HepG2 (cell line): ENCODE measurements around the gene JAM2.

ENCODE experiments used
- CHD2 ChIP-seq: IDR thresholded peaks from 2 replicates; pipeline ENCODE4 v1.6.1; 2011; ENCODE audit warnings: low read depth, low read length, improper control_type of control experiment
- NFIC ChIP-seq: IDR thresholded peaks from 2 replicates; pipeline ENCODE4 v1.6.1; 2012; ENCODE audit warnings: mild to moderate bottlenecking, low read length, inconsistent platforms
- YY1 ChIP-seq: IDR thresholded peaks from 2 replicates; pipeline ENCODE4 v1.6.1; 2011; ENCODE audit warnings: low read length, low read depth, moderate library complexity, mild to moderate bottlenecking; ENCODE audit not compliant: insufficient read depth, insufficient replicate concordance
- ZBTB21 ChIP-seq: sonication (generic); formaldehyde crosslinking; IDR thresholded peaks from 2 replicates; pipeline ENCODE4 v1.4.0; 2020; ENCODE audit warnings: missing genetic modification reagents
- ZNF44 ChIP-seq: sonication (generic); formaldehyde crosslinking; IDR thresholded peaks from 2 replicates; pipeline ENCODE4 v1.5.1; 2020; ENCODE audit warnings: mild to moderate bottlenecking, missing genetic modification reagents
- ZNF496 ChIP-seq: sonication (generic); formaldehyde crosslinking; IDR thresholded peaks from 2 replicates; pipeline ENCODE4 v1.8.1; 2023; ENCODE audit warnings: mild to moderate bottlenecking, moderate library complexity, missing genetic modification reagents; ENCODE audit not compliant: insufficient replicate concordance
- ZNF841 ChIP-seq: sonication (generic); formaldehyde crosslinking; IDR thresholded peaks from 2 replicates; pipeline ENCODE4 v1.8.1; 2023; ENCODE audit warnings: missing genetic modification reagents, borderline replicate concordance
- TF ChIP-seq, protein P1 (sequence below): IDR thresholded peaks from 2 replicates; pipeline ENCODE4 v1.6.1; 2012; ENCODE audit warnings: inconsistent platforms
- TF ChIP-seq, protein P2 (sequence below), 2 experiments: sonication (generic) in 1 of 2; formaldehyde crosslinking in 1 of 2; IDR thresholded peaks; 2 replicates each; pipeline versions ENCODE4 v1.5.1 to v1.6.1; 2011 to 2020; ENCODE audit warnings: borderline replicate concordance in 1 of 2, low read depth in 1 of 2, low read length in 1 of 2, mild to moderate bottlenecking in 1 of 2, missing genetic modification reagents in 1 of 2, moderate library complexity in 1 of 2
- TF ChIP-seq, protein P3 (sequence below): IDR thresholded peaks from 2 replicates; pipeline ENCODE4 v1.6.1; 2016; ENCODE audit warnings: low read depth, borderline replicate concordance
- TF ChIP-seq, protein P4 (sequence below): conservative IDR thresholded peaks from 2 replicates; pipeline ENCODE4 v1.6.1; 2018; ENCODE audit warnings: missing genetic modification reagents
- TF ChIP-seq, protein P5 (sequence below): sonication (generic); formaldehyde crosslinking; IDR thresholded peaks from 2 replicates; pipeline ENCODE4 v1.4.0; 2020; ENCODE audit warnings: missing genetic modification reagents

DNA sequence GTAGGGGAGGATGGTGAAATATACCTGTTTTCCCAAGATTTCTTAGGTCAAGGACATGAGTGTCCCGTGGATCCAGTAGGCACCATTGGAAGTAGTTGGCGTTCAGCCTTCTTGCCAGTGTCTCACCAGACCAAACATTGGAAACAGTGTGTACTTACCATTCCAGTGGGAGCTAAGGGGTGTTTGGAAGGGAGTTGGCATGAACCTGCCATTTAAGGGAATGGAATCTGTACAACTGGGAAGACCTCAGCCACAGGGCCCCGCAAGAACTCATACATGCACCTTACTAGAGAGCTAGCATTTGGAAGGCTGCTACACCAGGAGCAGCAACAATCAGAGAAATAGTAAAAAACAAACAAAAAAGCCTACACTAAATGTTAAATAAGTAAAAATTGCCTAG lies 82.9 kb downstream of the JAM2 start:
- TF ChIP-seq NFIC (no peak), ZNF496 (CRISPR knock-in tag) (no peak), YY1 (no peak), ZBTB21 (CRISPR knock-in tag) (no peak), ZNF44 (no peak), ZNF841 (CRISPR knock-in tag) (no peak), CHD2 (no peak)
- TF ChIP-seq, protein P1, sequence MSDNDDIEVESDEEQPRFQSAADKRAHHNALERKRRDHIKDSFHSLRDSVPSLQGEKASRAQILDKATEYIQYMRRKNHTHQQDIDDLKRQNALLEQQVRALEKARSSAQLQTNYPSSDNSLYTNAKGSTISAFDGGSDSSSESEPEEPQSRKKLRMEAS, result no peak
- TF ChIP-seq, protein P2, sequence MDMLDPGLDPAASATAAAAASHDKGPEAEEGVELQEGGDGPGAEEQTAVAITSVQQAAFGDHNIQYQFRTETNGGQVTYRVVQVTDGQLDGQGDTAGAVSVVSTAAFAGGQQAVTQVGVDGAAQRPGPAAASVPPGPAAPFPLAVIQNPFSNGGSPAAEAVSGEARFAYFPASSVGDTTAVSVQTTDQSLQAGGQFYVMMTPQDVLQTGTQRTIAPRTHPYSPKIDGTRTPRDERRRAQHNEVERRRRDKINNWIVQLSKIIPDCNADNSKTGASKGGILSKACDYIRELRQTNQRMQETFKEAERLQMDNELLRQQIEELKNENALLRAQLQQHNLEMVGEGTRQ (IDR thresholded peaks at IDR 0.05; ENCODE audit: low read depth, low read length), result no peak
- TF ChIP-seq, protein P2 (CRISPR knock-in tag; IDR thresholded peaks at IDR 0.05; ENCODE audit: borderline replicate concordance), result no peak
- TF ChIP-seq, protein P3, sequence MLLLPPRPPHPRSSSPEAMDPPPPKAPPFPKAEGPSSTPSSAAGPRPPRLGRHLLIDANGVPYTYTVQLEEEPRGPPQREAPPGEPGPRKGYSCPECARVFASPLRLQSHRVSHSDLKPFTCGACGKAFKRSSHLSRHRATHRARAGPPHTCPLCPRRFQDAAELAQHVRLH, result no peak
- TF ChIP-seq, protein P4, sequence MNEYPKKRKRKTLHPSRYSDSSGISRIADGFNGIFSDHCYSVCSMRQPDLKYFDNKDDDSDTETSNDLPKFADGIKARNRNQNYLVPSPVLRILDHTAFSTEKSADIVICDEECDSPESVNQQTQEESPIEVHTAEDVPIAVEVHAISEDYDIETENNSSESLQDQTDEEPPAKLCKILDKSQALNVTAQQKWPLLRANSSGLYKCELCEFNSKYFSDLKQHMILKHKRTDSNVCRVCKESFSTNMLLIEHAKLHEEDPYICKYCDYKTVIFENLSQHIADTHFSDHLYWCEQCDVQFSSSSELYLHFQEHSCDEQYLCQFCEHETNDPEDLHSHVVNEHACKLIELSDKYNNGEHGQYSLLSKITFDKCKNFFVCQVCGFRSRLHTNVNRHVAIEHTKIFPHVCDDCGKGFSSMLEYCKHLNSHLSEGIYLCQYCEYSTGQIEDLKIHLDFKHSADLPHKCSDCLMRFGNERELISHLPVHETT (CRISPR knock-in tag), result no peak
- TF ChIP-seq, protein P5, sequence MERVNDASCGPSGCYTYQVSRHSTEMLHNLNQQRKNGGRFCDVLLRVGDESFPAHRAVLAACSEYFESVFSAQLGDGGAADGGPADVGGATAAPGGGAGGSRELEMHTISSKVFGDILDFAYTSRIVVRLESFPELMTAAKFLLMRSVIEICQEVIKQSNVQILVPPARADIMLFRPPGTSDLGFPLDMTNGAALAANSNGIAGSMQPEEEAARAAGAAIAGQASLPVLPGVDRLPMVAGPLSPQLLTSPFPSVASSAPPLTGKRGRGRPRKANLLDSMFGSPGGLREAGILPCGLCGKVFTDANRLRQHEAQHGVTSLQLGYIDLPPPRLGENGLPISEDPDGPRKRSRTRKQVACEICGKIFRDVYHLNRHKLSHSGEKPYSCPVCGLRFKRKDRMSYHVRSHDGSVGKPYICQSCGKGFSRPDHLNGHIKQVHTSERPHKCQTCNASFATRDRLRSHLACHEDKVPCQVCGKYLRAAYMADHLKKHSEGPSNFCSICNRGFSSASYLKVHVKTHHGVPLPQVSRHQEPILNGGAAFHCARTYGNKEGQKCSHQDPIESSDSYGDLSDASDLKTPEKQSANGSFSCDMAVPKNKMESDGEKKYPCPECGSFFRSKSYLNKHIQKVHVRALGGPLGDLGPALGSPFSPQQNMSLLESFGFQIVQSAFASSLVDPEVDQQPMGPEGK (CRISPR knock-in tag), result no peak
